Vagina (tissue), 2 donors: ENCODE data around the gene VPS29. TPM values are rescaled to one million over a fixed set of nuclear protein-coding genes. Genes with fewer than 3 reads are reported as not detected.
"Not testable (repeated sequence)": the region's sequence is repeated elsewhere in the genome, so short reads cannot be mapped to it uniquely, and the experiment has no call there.

Experiments
- DNase-seq, 2 donors: peaks; one replicate each; pipeline ENCODE4 v3.0.0-alpha.2; 2017; ENCODE audit errors: extremely low spot score in 2 of 2
- H3K27ac ChIP-seq: fragments of 200-600 bp; sonication (generic); one replicate; pipeline ENCODE4 v1.5.1; 2019
- H3K27me3 ChIP-seq: fragments of 200-600 bp; sonication (generic); one replicate; pipeline ENCODE4 v1.5.1; 2019
- H3K36me3 ChIP-seq, 2 donors: fragments of 200-600 bp; sonication (generic); one replicate each; pipeline ENCODE4 v1.5.1; 2017 to 2019
- H3K4me1 ChIP-seq: fragments of 200-600 bp; sonication (generic); one replicate; pipeline ENCODE4 v1.5.1; 2019
- H3K4me3 ChIP-seq, 2 donors: fragments of 200-600 bp; sonication (generic); 1 replicate in 1 of 2; 2 replicates in 1 of 2; pipeline ENCODE4 v1.5.1; 2016 to 2019
- H3K9me3 ChIP-seq: fragments of 200-600 bp; sonication (generic); one replicate; pipeline ENCODE4 v1.5.1; 2019
- CTCF ChIP-seq, 3 experiments: fragments of 450-650 bp in 2 of 3; fragments of 200-600 bp in 1 of 3; sonication (generic) in 1 of 3; IDR thresholded peaks; one replicate each; pipeline ENCODE4 v1.5.1; 2017 to 2019; ENCODE audit warnings: antibody characterized with exemption in 3 of 3, mild to moderate bottlenecking in 2 of 3, moderate library complexity in 2 of 3
- POLR2A ChIP-seq, 2 donors: fragments of 450-650 bp; IDR thresholded peaks; one replicate each; pipeline ENCODE4 v1.6.1; 2017; ENCODE audit warnings: antibody characterized with exemption in 2 of 2, mild to moderate bottlenecking in 2 of 2, moderate library complexity in 2 of 2
- POLR2AphosphoS5 ChIP-seq, 2 donors: sonication (generic); formaldehyde crosslinking; IDR thresholded peaks; one replicate each; pipeline ENCODE4 v1.9.0; 2017; ENCODE audit warnings: antibody characterized with exemption in 2 of 2, mild to moderate bottlenecking in 2 of 2, low read depth in 1 of 2; ENCODE audit not compliant: insufficient read depth in 1 of 2
- intact Hi-C: fragments of 100-400 bp; cut with DNase I; formaldehyde crosslinking; loops from one replicate; pipeline ENCODE4 v1.15.1; 2023
- total RNA-seq: library from RNA; depleted of rRNA; stranded (reverse); fragments of >200 nt; gene quantifications from one replicate; pipeline ENCODE4 v1.2.3, GENCODE V29; 2016

Gene VPS29
- total RNA-seq, 1 donor from 2014 or later, result 74.9 TPM

- no peak for DNase-seq
- H3K36me3 ChIP-seq, result peaks cover 0 to 10% of the 10 kb centered on the region in 2 donors
- H3K4me1 ChIP-seq, result peaks cover 88% of the 10 kb centered on the region
- intact Hi-C loops, result no loop called here
- H3K27me3 ChIP-seq, result no peaks in the 10 kb centered on the region
- TF ChIP-seq CTCF (IDR thresholded peaks at IDR 0.05), result no peak
- no peak for TF ChIP-seq POLR2A (IDR thresholded peaks at IDR 0.05)
- no peak for TF ChIP-seq POLR2AphosphoS5 (IDR thresholded peaks at IDR 0.05; ENCODE audit: insufficient read depth in 1 of 2, low read depth in 1 of 2)
- no peaks in the 10 kb centered on the region for H3K9me3 ChIP-seq
- peak overlapping the region; percentile 82 for H3K27ac ChIP-seq
- no peak overlapping the region for H3K4me3 ChIP-seq
These were observed 45.2 kb upstream of the VPS29 start for GRCh38 chr12:110547090-110547489.

GRCh38 chr12:110546339-110546738 is 44.4 kb upstream of the VPS29 start:
- TF ChIP-seq POLR2AphosphoS5 (IDR thresholded peaks at IDR 0.05; ENCODE audit: insufficient read depth in 1 of 2, low read depth in 1 of 2) (peak in 1 of 2 donors; percentile 84), CTCF (IDR thresholded peaks at IDR 0.05) (no peak)
- intact Hi-C loops, result no loop called here
- DNase-seq, result no peak
- no peak overlapping the region for H3K4me3 ChIP-seq
- peaks cover 87% of the 10 kb centered on the region for H3K4me1 ChIP-seq
- peaks cover 0 to 7% of the 10 kb centered on the region in 2 donors for H3K36me3 ChIP-seq
- H3K27ac ChIP-seq, result peak overlapping the region; percentile 82
- no peaks in the 10 kb centered on the region for H3K27me3 ChIP-seq
- H3K9me3 ChIP-seq, result no peaks in the 10 kb centered on the region

- intact Hi-C loops, result no loop called here
- Histone ChIP-seq H3K36me3 (peaks cover 0 to 5% of the 10 kb centered on the region in 2 donors), H3K4me1 (peaks cover 92% of the 10 kb centered on the region), H3K9me3 (no peaks in the 10 kb centered on the region), H3K27ac (peak overlapping the region; percentile 82), H3K27me3 (no peaks in the 10 kb centered on the region), H3K4me3 (no peak overlapping the region)
- TF ChIP-seq CTCF (IDR thresholded peaks at IDR 0.05) (no peak), POLR2AphosphoS5 (IDR thresholded peaks at IDR 0.05; ENCODE audit: insufficient read depth in 1 of 2, low read depth in 1 of 2) (no peak), POLR2A (IDR thresholded peaks at IDR 0.05) (no peak)
- no peak for DNase-seq
These were observed 43.9 kb upstream of the VPS29 start for GRCh38 chr12:110545812-110546211.

- H3K27me3 ChIP-seq, H3K36me3 ChIP-seq, intact Hi-C loops, H3K9me3 ChIP-seq, DNase-seq, H3K4me3 ChIP-seq: not testable (repeated sequence)
- Histone ChIP-seq H3K27ac (peak overlapping the region; percentile 82), H3K4me1 (peaks cover 92% of the 10 kb centered on the region)
- TF ChIP-seq POLR2AphosphoS5 (IDR thresholded peaks at IDR 0.05; ENCODE audit: insufficient read depth in 1 of 2, low read depth in 1 of 2), result peak in 1 of 2 donors; percentile 86
These were observed 43.3 kb upstream of the VPS29 start for GRCh38 chr12:110545259-110545658.

- Histone ChIP-seq H3K27ac (peak overlapping the region; percentile 82), H3K27me3 (no peaks in the 10 kb centered on the region), H3K4me3 (no peak overlapping the region), H3K9me3 (no peaks in the 10 kb centered on the region), H3K4me1 (peaks cover 80% of the 10 kb centered on the region), H3K36me3 (peaks cover 0 to 13% of the 10 kb centered on the region in 2 donors)
- intact Hi-C loops, result loop anchor here (5.0 kb wide), 1 partner anchor 33 kb away; no protein-coding TSS in a partner anchor
- DNase-seq, result no peak
- TF ChIP-seq POLR2AphosphoS5 (IDR thresholded peaks at IDR 0.05; ENCODE audit: insufficient read depth in 1 of 2, low read depth in 1 of 2) (peak in 1 of 2 donors; percentile 40), CTCF (IDR thresholded peaks at IDR 0.05) (no peak)
These were observed 42.1 kb upstream of the VPS29 start for GRCh38 chr12:110543965-110544364.
